PC-3 (cell line): Measurements from ENCODE around the gene PDZD7. TPM values are rescaled to one million over a fixed set of nuclear protein-coding genes. Genes with fewer than 3 reads are reported as not detected.

Experiments used
- ATAC-seq: fragments of 200-7000 bp; cut with Tn5 transposase; 2 replicates; pipeline ENCODE4 v1.9.1; 2020; ENCODE audit warnings: mild to moderate bottlenecking, moderate library complexity
- BruUV-seq: library from RNA; stranded (reverse); fragments of 400-500 nt; replicated peaks from 2 replicates; lab custom pipeline; 2021; lab: Mats Ljungman, UMichigan
- CTCF ChIA-PET: fragments of 300-600 bp; sonication (Branson Sonifier 250); formaldehyde crosslinking; loops from one replicate; lab custom pipeline; 2022; ENCODE audit warnings: antibody characterized with exemption; lab: Charles Lee
- POLR2A ChIA-PET: fragments of 300-600 bp; sonication (Branson Sonifier 250); formaldehyde crosslinking; loops from one replicate; lab custom pipeline; 2022; ENCODE audit warnings: antibody characterized with exemption; ENCODE audit not compliant: unreplicated experiment; lab: Charles Lee
- DNase-seq: peaks from one replicate; pipeline ENCODE4 v3.0.0-alpha.2; 2015
- H2AFZ ChIP-seq: fragments of 300-600 bp; sonication (generic); 2 replicates; pipeline ENCODE4 v1.6.0; 2016; ENCODE audit warnings: antibody characterized with exemption, low read length
- H3F3A ChIP-seq: fragments of 300-600 bp; sonication (generic); one replicate; pipeline ENCODE4 v1.6.0; 2017; ENCODE audit warnings: antibody characterized with exemption, low read length, control low read depth, mild to moderate bottlenecking; ENCODE audit not compliant: unreplicated experiment
- H3K27ac ChIP-seq: fragments of 300-600 bp; sonication (generic); 2 replicates; pipeline ENCODE4 v1.5.1; 2016; ENCODE audit warnings: mild to moderate bottlenecking, low read length
- H3K27me3 ChIP-seq: fragments of 300-600 bp; sonication (generic); 2 replicates; pipeline ENCODE4 v1.6.1; 2016; ENCODE audit warnings: low read length, mixed read lengths
- H3K36me3 ChIP-seq: fragments of 300-600 bp; sonication (generic); 2 replicates; pipeline ENCODE4 v1.6.1; 2016; ENCODE audit warnings: low read depth, mixed run types, low read length, mixed read lengths
- H3K4me1 ChIP-seq: fragments of 300-600 bp; sonication (generic); 2 replicates; pipeline ENCODE4 v1.5.1; 2016; ENCODE audit warnings: low read length; ENCODE audit not compliant: insufficient read depth
- H3K4me2 ChIP-seq: fragments of 300-600 bp; sonication (generic); 2 replicates; pipeline ENCODE4 v1.6.0; 2016; ENCODE audit warnings: low read length
- H3K4me3 ChIP-seq: fragments of 300-600 bp; sonication (generic); 2 replicates; pipeline ENCODE4 v1.5.1; 2016; ENCODE audit warnings: mild to moderate bottlenecking, low read length, mixed read lengths
- H3K79me2 ChIP-seq: fragments of 300-600 bp; sonication (generic); 2 replicates; pipeline ENCODE4 v1.6.1; 2017; ENCODE audit warnings: low read length, mixed read lengths
- H3K9ac ChIP-seq: fragments of 300-600 bp; sonication (generic); 2 replicates; pipeline ENCODE4 v1.6.0; 2016; ENCODE audit warnings: mild to moderate bottlenecking, low read length
- H3K9me2 ChIP-seq: fragments of 300-600 bp; sonication (generic); replicated peaks from 2 replicates; pipeline ENCODE4 v1.6.1; 2016; ENCODE audit warnings: mixed run types, low read length, mixed read lengths
- H3K9me3 ChIP-seq: fragments of 300-600 bp; sonication (generic); 2 replicates; pipeline ENCODE4 v1.6.1; 2016; ENCODE audit warnings: low read length, mixed read lengths
- H4K20me1 ChIP-seq: fragments of 300-600 bp; sonication (generic); 2 replicates; pipeline ENCODE4 v1.6.1; 2016; ENCODE audit warnings: low read length, mixed read lengths
- EZH2 ChIP-seq: fragments of 300-600 bp; sonication (generic); IDR thresholded peaks from one replicate; pipeline ENCODE4 v1.6.1; 2017; ENCODE audit warnings: antibody characterized with exemption, mild to moderate bottlenecking, low read length; ENCODE audit not compliant: unreplicated experiment
- EZH2phosphoT487 ChIP-seq: fragments of 300-600 bp; sonication (generic); IDR thresholded peaks from 2 replicates; pipeline ENCODE4 v1.6.1; 2018; ENCODE audit warnings: mild to moderate bottlenecking, antibody characterized with exemption, low read length, borderline replicate concordance
- intact Hi-C: fragments of 100-400 bp; cut with micrococcal nuclease; formaldehyde crosslinking; loops from 2 replicates; pipeline ENCODE4 v1.9.0; 2023
- total RNA-seq: library from RNA; depleted of rRNA; stranded (reverse); fragments of >200 nt; gene quantifications from 2 replicates; pipeline ENCODE4 v1.2.3, GENCODE V29; 2014
- TF ChIP-seq, protein P1 (sequence below): fragments of 300-600 bp; sonication (generic); conservative IDR thresholded peaks from 2 replicates; pipeline ENCODE4 v1.5.1; 2017; ENCODE audit warnings: antibody characterized with exemption, low read depth, mild to moderate bottlenecking, low read length

Gene PDZD7
- total RNA-seq, 1 experiment from 2014 or later, result 2.8 TPM

DNA sequence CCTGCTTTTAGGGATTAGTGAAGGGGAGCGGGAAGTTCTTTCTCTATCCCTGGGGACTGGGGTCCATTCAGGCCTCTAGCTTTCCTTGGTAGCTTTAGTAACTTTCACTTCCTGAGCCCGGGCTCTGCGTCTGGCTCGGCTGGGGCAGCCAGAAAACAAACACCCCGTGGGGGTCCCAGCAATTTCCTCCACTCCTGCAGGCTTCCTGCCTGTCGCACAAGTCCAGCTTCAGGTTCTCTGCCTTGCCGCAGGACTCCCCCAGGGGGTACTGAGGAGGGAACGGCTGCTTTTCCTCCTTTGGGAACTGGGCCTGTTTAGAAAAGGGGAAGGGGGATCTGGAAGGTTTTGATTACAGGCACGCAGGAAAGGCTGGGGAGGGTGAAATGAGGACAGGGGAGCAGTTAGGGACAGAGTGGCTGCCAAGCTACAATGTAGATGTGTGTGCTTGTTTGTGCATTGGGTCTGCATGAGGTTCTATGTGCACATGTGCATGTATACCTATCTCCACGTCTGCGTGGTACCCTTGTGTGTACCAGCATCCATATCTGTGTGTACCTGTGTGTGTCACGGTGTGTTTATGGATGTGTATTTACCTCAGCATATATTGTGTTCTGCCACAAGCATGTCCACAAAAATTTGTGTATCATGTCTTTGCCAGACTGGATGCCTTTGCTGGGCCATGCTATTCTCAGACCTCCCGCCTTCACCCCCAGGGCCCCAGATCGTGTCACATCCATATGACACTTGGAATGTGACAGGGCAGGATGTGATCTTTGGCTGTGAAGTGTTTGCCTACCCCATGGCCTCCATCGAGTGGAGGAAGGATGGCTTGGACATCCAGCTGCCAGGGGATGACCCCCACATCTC is 32.9 kb upstream of the PDZD7 start:
- ChIA-PET CTCF (no interaction called here), POLR2A (no interaction called here)
- H3K36me3 ChIP-seq, result no peaks in the 10 kb centered on the region

DNA sequence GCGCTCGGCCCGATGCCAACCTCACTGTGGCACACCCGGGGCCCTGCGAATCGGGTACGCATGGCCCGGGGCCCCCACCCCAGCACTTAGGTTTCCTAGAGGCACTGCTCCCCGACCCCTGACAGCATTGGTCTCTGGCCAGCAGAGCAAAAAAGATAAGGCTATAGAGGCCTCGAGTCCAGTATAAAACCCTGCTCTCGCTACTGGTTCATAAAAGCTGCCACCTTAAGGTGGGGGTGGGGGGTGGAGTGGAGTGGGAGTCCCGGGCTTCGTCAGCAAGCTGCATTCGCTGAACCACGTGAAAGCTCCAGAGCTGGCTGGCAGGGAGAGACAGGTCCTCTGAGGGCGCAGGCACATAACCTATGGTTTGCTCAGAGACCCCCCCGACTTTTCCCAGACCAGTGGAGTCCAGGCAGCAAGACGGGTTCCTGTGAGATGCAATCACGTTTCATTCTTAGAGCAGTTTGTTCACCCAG is 32.2 kb upstream of the PDZD7 start:
- Histone ChIP-seq H3K27ac (no peak overlapping the region), H3K9me2 (no peaks in the 10 kb centered on the region), H3K4me2 (peak overlapping the region; percentile 88), H3K9ac (peak overlapping the region; percentile 97; the same call in 1 of the 2 replicates), H3K79me2 (peaks cover 52% of the 10 kb centered on the region), H3K27me3 (no peaks in the 10 kb centered on the region), H4K20me1 (no peaks in the 10 kb centered on the region), H3K4me3 (peak overlapping the region; percentile 87), H3K4me1 (peaks cover 44% of the 10 kb centered on the region), H3F3A (no peaks in the 10 kb centered on the region), H3K36me3 (no peaks in the 10 kb centered on the region), H3K9me3 (no peaks in the 10 kb centered on the region), H2AFZ (peak overlapping the region; percentile 88; the same call in 1 of the 2 replicates)
- DNase-seq (no peak), ATAC-seq (no peak)
- ChIA-PET CTCF (no interaction called here), POLR2A (no interaction called here)
- no TSS peak for BruUV-seq
- no peak for TF ChIP-seq EZH2phosphoT487
- intact Hi-C loops, result no loop called here

More for the DNA sequence above, 32.9 kb upstream of the PDZD7 start:
- no peak overlapping the region for H2AFZ ChIP-seq
- peak overlapping the region; percentile 88 for H3K4me2 ChIP-seq
- H3K9ac ChIP-seq, result no peak overlapping the region
- H3K4me3 ChIP-seq, result peak overlapping the region; percentile 87
- no peaks in the 10 kb centered on the region for H3K27me3 ChIP-seq
- H4K20me1 ChIP-seq, result no peaks in the 10 kb centered on the region
- H3K27ac ChIP-seq, result no peak overlapping the region
- ATAC-seq, result no peak
- peaks cover 45% of the 10 kb centered on the region for H3K79me2 ChIP-seq
- TF ChIP-seq, protein P1, sequence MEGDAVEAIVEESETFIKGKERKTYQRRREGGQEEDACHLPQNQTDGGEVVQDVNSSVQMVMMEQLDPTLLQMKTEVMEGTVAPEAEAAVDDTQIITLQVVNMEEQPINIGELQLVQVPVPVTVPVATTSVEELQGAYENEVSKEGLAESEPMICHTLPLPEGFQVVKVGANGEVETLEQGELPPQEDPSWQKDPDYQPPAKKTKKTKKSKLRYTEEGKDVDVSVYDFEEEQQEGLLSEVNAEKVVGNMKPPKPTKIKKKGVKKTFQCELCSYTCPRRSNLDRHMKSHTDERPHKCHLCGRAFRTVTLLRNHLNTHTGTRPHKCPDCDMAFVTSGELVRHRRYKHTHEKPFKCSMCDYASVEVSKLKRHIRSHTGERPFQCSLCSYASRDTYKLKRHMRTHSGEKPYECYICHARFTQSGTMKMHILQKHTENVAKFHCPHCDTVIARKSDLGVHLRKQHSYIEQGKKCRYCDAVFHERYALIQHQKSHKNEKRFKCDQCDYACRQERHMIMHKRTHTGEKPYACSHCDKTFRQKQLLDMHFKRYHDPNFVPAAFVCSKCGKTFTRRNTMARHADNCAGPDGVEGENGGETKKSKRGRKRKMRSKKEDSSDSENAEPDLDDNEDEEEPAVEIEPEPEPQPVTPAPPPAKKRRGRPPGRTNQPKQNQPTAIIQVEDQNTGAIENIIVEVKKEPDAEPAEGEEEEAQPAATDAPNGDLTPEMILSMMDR, result no peak
- TF ChIP-seq EZH2, result no peak
- TF ChIP-seq EZH2phosphoT487, result no peak
- H3F3A ChIP-seq, result no peaks in the 10 kb centered on the region
- no peaks in the 10 kb centered on the region for H3K9me2 ChIP-seq
- DNase-seq, result no peak
- intact Hi-C loops, result no loop called here
- BruUV-seq, result no TSS peak
- peaks cover 40% of the 10 kb centered on the region for H3K4me1 ChIP-seq
- no peaks in the 10 kb centered on the region for H3K9me3 ChIP-seq

DNA sequence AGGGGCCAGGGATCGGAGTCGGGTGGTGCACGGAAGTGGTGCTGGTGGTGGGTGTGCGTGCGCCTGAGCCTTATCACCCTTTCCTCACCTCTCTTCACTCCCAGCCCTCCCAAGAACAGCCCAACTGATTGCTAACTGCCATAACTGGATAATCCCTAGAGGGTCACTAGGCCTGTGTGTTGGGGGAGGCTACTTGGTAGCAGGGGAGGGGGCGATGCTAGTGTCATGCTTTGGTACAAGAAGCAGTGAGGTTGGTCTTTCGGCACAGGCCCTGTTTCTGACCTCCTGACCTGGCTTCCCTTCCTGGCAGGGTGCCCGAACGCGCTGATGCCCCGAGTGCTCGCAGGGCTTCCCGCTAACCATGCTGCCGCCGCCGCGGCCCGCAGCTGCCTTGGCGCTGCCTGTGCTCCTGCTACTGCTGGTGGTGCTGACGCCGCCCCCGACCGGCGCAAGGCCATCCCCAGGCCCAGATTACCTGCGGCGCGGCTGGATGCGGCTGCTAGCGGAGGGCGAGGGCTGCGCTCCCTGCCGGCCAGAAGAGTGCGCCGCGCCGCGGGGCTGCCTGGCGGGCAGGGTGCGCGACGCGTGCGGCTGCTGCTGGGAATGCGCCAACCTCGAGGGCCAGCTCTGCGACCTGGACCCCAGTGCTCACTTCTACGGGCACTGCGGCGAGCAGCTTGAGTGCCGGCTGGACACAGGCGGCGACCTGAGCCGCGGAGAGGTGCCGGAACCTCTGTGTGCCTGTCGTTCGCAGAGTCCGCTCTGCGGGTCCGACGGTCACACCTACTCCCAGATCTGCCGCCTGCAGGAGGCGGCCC is 31.5 kb upstream of the PDZD7 start:
- no peaks in the 10 kb centered on the region for H3K36me3 ChIP-seq
- peak overlapping the region; percentile 87 for H3K4me3 ChIP-seq
- DNase-seq, result peak; percentile 65
- no peaks in the 10 kb centered on the region for H3K27me3 ChIP-seq
- H3K9me2 ChIP-seq, result no peaks in the 10 kb centered on the region
- peak overlapping the region; percentile 88 for H3K4me2 ChIP-seq
- peak overlapping the region; percentile 85 for H3K27ac ChIP-seq
- TF ChIP-seq EZH2 (no peak), EZH2phosphoT487 (peak; percentile 97)
- TF ChIP-seq, protein P1, result peak; percentile 56
- H4K20me1 ChIP-seq, result no peaks in the 10 kb centered on the region
- H3F3A ChIP-seq, result no peaks in the 10 kb centered on the region
- peak overlapping the region; percentile 88 for H2AFZ ChIP-seq
- H3K4me1 ChIP-seq, result peaks cover 44% of the 10 kb centered on the region
- no peaks in the 10 kb centered on the region for H3K9me3 ChIP-seq
- BruUV-seq, result no TSS peak
- POLR2A ChIA-PET, result no interaction called here
- peaks cover 59% of the 10 kb centered on the region for H3K79me2 ChIP-seq
- intact Hi-C loops, result no loop called here
- CTCF ChIA-PET, result no interaction called here
- H3K9ac ChIP-seq, result peak overlapping the region; percentile 97
- peak; percentile 5; the same call in 1 of the 2 replicates for ATAC-seq
